Endodermal cell (in vitro differentiated cells): ENCODE results near the gene ZNF318. TPM values are rescaled to one million over a fixed set of nuclear protein-coding genes. Genes with fewer than 3 reads are reported as not detected.
"Not testable (repeated sequence)": the region's sequence is repeated elsewhere in the genome, so short reads cannot be mapped to it uniquely, and the experiment has no call there.

Experiments
- DNase-seq: peaks from one replicate; pipeline ENCODE4 v3.0.0-alpha.2; 2017
- H3K27ac ChIP-seq: 2 replicates; pipeline ENCODE4 v1.5.1; 2013; ENCODE audit warnings: mild to moderate bottlenecking, low read depth, low read length, moderate library complexity
- H3K27me3 ChIP-seq: 2 replicates; pipeline ENCODE4 v1.6.1; 2013; ENCODE audit warnings: mild to moderate bottlenecking, low read length, moderate library complexity; ENCODE audit not compliant: insufficient read depth, control insufficient read depth, poor library complexity, severe bottlenecking
- H3K36me3 ChIP-seq: 2 replicates; pipeline ENCODE4 v1.7.0; 2013; ENCODE audit warnings: mild to moderate bottlenecking, low read length, moderate library complexity; ENCODE audit not compliant: control insufficient read depth, insufficient read depth
- H3K4me1 ChIP-seq: one replicate; pipeline ENCODE4 v1.7.0; 2013; ENCODE audit warnings: low read length; ENCODE audit not compliant: control insufficient read depth, insufficient read depth
- H3K4me3 ChIP-seq: 2 replicates; pipeline ENCODE4 v1.5.1; 2013; ENCODE audit warnings: mild to moderate bottlenecking, low read length, moderate library complexity
- H3K9ac ChIP-seq: 2 replicates; pipeline ENCODE4 v1.6.1; 2013; ENCODE audit warnings: mild to moderate bottlenecking, low read length, moderate library complexity; ENCODE audit not compliant: poor library complexity, severe bottlenecking; ENCODE audit errors: extremely low read depth
- H3K9me3 ChIP-seq: 2 replicates; pipeline ENCODE4 v1.6.1; 2013; ENCODE audit warnings: mild to moderate bottlenecking, low read length, moderate library complexity; ENCODE audit not compliant: control insufficient read depth
- H3K27ac Mint-ChIP-seq: 2 replicates; pipeline ENCODE4 v1.8.0; 2020; ENCODE audit warnings: mixed read lengths
- H3K27me3 Mint-ChIP-seq: 2 replicates; pipeline ENCODE4 v1.8.0; 2021; ENCODE audit warnings: mild to moderate bottlenecking, mixed read lengths; ENCODE audit not compliant: insufficient read depth
- H3K36me3 Mint-ChIP-seq: 2 replicates; pipeline ENCODE4 v1.8.0; 2020; ENCODE audit warnings: low read depth, mixed read lengths
- H3K4me1 Mint-ChIP-seq: 2 replicates; pipeline ENCODE4 v1.8.0; 2020; ENCODE audit warnings: mixed read lengths
- H3K4me3 Mint-ChIP-seq: 2 replicates; pipeline ENCODE4 v1.8.0; 2020; ENCODE audit warnings: mild to moderate bottlenecking, moderate library complexity, mixed read lengths
- H3K9me3 Mint-ChIP-seq: 2 replicates; pipeline ENCODE4 v1.8.0; 2020; ENCODE audit warnings: mild to moderate bottlenecking, mixed read lengths
- CTCF ChIP-seq: fragments of 200-600 bp; sonication (generic); conservative IDR thresholded peaks from 2 replicates; pipeline ENCODE4 v1.5.0; 2021; ENCODE audit warnings: antibody characterized with exemption, mild to moderate bottlenecking
- WGBS, 2 experiments: methylation state at CpG; one replicate each; pipeline versions ENCODE4 v1.1.5 to v1.1.7; 2013; ENCODE audit warnings: missing lambda C conversion rate in 2 of 2, mixed read lengths in 1 of 2; ENCODE audit not compliant: insufficient coverage in 1 of 2, insufficient read length in 1 of 2; 5-methylcytosine and 5-hydroxymethylcytosine counted together
- total RNA-seq, 2 donors: library from RNA; stranded (reverse); fragmentation: NEBNext Ultra II Directional in 1 of 2; extraction: Animal tissue kit (Norgen Biotek cat#: 25700) in 1 of 2; gene quantifications; 2 replicates in 1 of 2; 3 replicates in 1 of 2; pipeline ENCODE4 v1.2.1, GENCODE V29; 2021

The ZNF318 gene
- total RNA-seq, 2 donors from 2014 or later, result 21.3 to 26.4 TPM

- Mint-ChIP-seq H3K27ac (no peak overlapping the region), H3K9me3 (no peaks in the 10 kb centered on the region), H3K4me1 (peaks cover 2% of the 10 kb centered on the region), H3K27me3 (peaks cover 1% of the 10 kb centered on the region), H3K4me3 (no peak overlapping the region), H3K36me3 (no peaks in the 10 kb centered on the region)
- no peaks in the 10 kb centered on the region for H3K9me3 ChIP-seq
- no peaks in the 10 kb centered on the region for H3K36me3 ChIP-seq
- peak; percentile 19 for DNase-seq
- H3K27me3 ChIP-seq, result peaks cover 7% of the 10 kb centered on the region
- H3K4me3 ChIP-seq, result no peak overlapping the region
- H3K4me1 ChIP-seq, result no peaks in the 10 kb centered on the region
- H3K27ac ChIP-seq, result no peak overlapping the region
- 89 to 95% methylated on average over 3 to 5 of the region's 5 CpGs for WGBS, 2 experiments
- H3K9ac ChIP-seq, result no peak overlapping the region
- no peak for TF ChIP-seq CTCF
Measured at GRCh38 chr6:43373252-43373875, 3.9 kb upstream of the ZNF318 start.

- H3K36me3 ChIP-seq, H3K27me3 Mint-ChIP-seq, H3K9ac ChIP-seq, H3K4me1 ChIP-seq, H3K9me3 ChIP-seq, H3K9me3 Mint-ChIP-seq, H3K36me3 Mint-ChIP-seq, DNase-seq, H3K27me3 ChIP-seq, H3K4me1 Mint-ChIP-seq, H3K27ac ChIP-seq: not testable (repeated sequence)
- peak overlapping the region; percentile 77 for H3K4me3 ChIP-seq
- Mint-ChIP-seq H3K27ac (peak overlapping the region; percentile 91), H3K4me3 (peak overlapping the region; percentile 76)
- WGBS, 2 experiments, result 62 to 73% methylated on average over 4 to 16 of the region's 16 CpGs
Measured at GRCh38 chr6:43370003-43370580, 645 bp upstream of the ZNF318 start.

GRCh38 chr6:43368259-43369160 lies 937 bp downstream of the ZNF318 start:
- Mint-ChIP-seq H3K27ac (no peak overlapping the region), H3K4me1 (peaks cover 9% of the 10 kb centered on the region), H3K36me3 (peaks cover 19% of the 10 kb centered on the region), H3K4me3 (peak overlapping the region; percentile 76), H3K9me3 (no peaks in the 10 kb centered on the region), H3K27me3 (peaks cover 5% of the 10 kb centered on the region)
- H3K4me3 ChIP-seq, result peak overlapping the region; percentile 90
- 2 to 5% methylated on average over 25 to 71 of the region's 71 CpGs for whole genome bisulfite sequencing, 2 experiments
- TF ChIP-seq CTCF, result no peak
- no peaks in the 10 kb centered on the region for H3K9me3 ChIP-seq
- H3K9ac ChIP-seq, result peak overlapping the region; percentile 18
- H3K27ac ChIP-seq, result peak overlapping the region; percentile 66
- DNase-seq, result peak; percentile 78
- peaks cover 15% of the 10 kb centered on the region for H3K36me3 ChIP-seq
- no peaks in the 10 kb centered on the region for H3K4me1 ChIP-seq
- no peaks in the 10 kb centered on the region for H3K27me3 ChIP-seq
